ENCODE results near the gene SYNJ1. TPM values are rescaled to one million over a fixed set of nuclear protein-coding genes. Genes with fewer than 3 reads are reported as not detected.

Gene SYNJ1
- total RNA-seq, 1 donor from 2014 or later = 24.8 TPM

DNA sequence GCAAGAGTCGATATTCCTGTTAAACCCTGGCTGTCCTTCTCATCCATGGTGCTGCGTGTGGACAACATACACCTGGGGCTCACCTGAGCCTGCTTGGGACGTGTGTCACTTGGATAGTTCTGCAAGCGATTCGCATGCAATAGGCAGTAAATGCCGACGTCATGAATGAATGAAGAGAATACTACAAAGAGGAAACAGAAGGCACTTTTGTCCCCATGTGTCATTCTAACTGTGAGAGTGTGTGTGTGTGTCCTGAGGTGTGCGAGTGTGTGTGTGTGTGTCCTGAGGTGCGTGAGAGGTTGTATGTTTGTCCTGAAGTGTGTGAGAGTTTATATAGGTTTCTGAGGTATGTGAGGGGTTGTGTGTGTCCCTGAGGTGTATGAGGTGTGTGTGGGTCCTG is 141.8 kb downstream of the SYNJ1 start:
- intact Hi-C loops (cut with micrococcal nuclease) = no loop called here

DNA sequence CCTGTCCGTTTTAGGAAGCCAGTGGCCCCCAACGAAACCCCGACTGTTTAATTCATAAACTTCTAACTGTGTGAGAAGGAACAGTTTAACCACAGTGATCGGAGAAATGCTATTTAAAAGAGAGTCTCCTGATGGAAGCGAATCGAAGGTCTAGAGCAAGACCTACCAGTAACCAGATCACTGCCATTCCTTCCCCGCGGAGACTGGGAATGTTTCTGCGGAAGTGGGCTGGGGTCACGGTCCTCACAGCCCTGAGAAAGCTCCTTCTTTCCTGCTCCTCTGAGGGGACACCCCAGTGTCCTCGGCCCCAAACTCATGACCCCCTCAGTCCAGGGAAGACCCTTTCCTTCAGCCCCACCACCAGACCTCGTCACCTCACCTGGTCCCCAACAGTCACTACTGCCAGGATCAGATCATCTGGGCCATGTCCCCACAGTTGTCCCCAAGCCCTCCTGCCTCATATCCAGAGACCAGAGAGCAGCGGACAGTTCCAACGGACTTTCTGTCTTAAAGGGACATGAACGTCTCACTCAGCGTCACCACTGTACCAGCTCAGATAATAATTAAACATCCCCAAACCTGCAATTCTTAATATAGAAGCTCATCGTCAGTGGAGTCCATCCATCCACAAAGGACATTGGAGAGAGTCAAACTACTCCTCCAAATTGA is 142.6 kb downstream of the SYNJ1 start, which contains the start of gene TCP10L:
TSS of gene TCP10L (minus strand) at position 482 of the 669 bp plus-strand sequence. CDS start 1,219 bp downstream, outside the sequence.
- intact Hi-C loops (cut with micrococcal nuclease) = no loop called here

DNA sequence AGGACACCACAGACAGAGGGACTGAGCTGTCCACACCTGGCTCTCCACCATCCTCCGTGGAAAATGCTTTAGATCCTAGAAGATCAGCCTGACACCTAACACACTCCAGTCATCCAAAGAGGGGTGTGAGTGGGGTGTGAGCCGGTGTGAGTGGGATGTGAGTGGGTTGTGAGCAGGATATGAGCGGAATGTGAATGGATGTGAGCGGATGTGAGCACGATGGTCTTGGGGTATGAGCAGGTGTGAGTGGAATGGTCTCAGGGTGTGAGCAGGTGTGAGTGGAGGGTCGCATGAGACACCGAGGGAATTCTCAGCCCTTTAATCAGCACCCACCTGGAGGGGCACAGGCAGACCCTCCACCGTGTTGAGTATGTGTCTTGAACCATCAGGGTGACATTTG is 143.3 kb downstream of the SYNJ1 start:
- intact Hi-C loops (cut with micrococcal nuclease) = no loop called here

DNA sequence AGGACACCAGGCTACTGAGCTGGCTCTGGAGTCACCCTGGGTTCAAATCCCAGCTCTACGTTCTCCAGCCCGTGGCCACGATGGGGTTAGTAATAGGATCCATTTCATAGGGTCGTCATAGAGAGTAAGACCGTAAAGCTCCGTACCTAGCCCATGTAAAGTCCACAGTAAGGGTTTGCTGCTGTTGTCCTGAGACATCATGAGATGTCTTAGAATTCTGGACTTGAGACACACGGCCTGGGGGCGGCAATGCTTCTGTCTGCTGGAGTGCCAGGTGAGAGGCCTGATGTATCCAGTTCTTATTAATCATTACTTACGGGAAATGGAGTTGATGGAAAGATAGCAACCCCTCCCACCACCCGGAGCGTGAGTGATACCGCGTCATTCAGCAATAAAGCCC is 146.1 kb downstream of the SYNJ1 start:
- intact Hi-C loops (cut with micrococcal nuclease) = no loop called here

DNA sequence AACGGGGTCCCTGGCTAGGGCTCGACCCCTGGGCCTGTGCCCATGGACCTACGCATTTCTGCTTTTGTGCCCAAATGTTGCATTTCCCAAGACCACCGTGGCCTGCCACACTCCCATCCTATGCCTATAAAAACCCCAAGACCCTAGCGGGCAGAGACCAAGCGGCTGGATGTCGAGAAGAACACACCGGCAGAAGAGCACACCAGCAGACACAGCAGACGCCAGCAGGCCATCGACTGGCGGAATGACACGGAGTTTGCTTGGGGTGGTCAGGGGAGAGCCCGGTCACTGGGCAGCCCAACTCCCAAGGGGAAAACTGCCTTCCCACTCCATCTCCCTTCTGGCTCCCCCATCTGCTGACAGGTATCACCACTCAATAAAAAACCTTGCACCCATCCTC is 146.9 kb downstream of the SYNJ1 start:
- intact Hi-C loops (cut with micrococcal nuclease) = no loop called here

Other genes with a start within 250 kb of the SYNJ1 start
- gene TCP10L, start 142.5 kb downstream of the SYNJ1 start, total RNA-seq = 0.95 and 1.6 TPM in 2 replicates
- gene CFAP298, start 115.6 kb downstream of the SYNJ1 start, total RNA-seq = 34.2 and 40.1 TPM in 2 replicates
- 50.3 and 54.2 TPM in 2 replicates for gene PAXBP1, start 43.7 kb upstream of the SYNJ1 start, total RNA-seq